GM21390 (cell line): ENCODE data around the gene SYT3.

ENCODE experiments used
- ATAC-seq: cut with Tn5 transposase; IDR thresholded peaks from one replicate; pipeline ENCODE4 v1.9.1; 2021; ENCODE audit not compliant: unreplicated experiment

The SYT3 gene

GRCh38 chr19:50639121-50640112 lies at the start of gene SYT3:
TSS of gene SYT3 (minus strand) at chr19:50639881. CDS start at chr19:50637411, 2,470 bp downstream.
- no peak for ATAC-seq

DNA sequence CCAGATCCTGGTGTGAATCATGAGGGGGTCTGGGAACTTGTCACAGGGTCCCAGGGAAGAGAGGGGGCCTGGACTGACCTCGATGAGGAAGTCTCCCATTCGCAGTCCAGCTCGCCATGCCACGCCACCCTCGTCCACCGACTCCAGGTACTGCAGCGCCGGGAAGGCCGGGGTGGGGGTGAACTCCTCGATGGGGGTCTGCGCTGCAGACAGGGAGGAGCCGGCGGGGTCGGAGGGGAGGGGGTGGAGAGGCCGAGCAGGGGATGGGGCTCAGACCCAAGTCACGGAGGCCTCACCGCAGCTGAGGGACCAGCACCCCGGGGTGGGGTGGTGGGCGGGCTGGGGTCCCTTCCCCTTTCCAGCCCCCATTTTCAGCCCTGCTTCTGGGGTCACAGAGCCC lies 49.1 kb upstream of the SYT3 start:
- no peak for ATAC-seq

DNA sequence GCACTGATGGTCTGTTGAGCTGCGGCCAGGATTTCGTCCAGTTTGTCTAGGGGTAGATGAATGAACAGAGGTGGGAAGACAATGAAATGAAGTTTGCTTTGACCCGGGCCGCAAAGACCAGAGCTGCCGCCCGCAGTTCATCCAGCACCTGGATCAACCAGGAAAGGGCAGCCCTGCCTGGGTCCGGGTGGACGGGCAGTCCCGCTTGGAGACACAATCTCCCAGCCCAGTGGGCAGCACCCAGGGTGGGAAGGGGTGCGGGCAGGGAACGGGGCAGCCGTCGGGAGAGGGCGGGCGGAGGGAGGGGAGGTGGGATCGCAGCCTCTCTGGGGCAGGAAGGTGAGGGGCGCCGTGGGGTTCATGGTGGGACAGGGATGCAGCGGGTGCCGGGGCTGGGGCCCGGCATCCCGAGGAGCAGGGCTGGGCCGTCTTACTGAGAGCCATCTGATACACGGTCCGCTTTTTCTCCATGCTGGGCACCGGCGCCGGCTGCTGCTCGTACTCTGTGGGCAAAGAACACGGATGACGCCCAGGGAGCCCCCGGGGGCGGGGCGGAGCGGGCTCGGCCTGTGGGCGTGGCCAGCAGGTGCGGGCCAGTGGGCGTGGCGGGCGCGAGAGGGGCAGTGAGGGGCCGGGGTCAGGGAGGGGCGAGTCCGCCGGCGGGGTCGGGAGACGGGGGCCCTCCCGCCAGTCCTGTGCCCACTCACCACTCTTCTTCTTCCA lies 46.8 kb upstream of the SYT3 start:
- no peak for ATAC-seq

GRCh38 chr19:50679177-50680125 lies 39.8 kb upstream of the SYT3 start:
- ATAC-seq, result peak; percentile 67

DNA sequence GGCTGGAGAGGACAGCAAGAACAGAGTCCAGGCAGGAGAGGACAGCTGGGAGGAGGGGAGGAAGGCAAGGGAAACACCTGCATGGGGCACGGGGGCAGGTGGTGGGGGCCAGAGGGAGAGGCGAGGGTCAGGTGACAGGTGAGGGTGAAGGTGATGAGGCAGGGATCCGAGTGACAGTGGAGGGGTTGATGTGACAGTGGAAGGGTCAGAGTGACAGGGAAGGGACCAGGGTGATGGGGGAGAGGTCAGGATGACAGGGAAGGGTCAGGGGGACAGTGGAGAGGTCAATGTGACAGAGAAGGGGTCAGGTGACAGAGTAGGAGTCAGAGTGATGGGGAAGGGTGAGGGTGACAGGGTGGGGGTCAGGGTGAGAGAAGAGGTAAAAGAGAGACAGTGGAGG lies 38.6 kb upstream of the SYT3 start:
- ATAC-seq, result no peak

GRCh38 chr19:50677636-50678035 lies 38.0 kb upstream of the SYT3 start:
- ATAC-seq, result no peak

DNA sequence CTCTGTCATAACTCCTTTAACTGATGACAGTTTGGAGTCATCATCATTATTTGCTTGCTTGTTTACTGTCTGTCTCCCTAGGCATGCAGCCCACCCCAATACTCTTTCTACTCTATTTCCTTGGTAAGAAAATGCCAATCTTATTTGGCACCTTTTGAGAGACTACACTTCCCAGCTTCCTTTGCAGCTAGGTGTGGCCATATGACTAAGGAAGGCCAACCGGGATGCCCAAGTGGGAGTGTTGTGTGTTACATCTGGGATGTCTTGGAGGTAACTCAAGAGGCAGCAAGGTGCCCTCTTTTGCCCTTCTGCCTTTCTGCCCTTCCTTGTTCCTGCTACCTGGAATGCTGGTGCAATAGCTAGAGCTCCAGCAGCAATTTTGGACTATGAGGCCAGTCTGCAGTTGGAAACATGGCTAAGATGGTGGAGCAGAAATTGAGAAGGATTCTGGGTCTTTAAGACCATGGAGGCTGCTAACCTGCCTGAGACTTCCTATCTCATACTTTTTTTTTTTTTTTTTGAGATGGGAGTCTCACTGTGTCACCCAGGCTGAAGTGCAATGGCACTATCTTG lies 37.0 kb upstream of the SYT3 start:
- no peak for ATAC-seq

DNA sequence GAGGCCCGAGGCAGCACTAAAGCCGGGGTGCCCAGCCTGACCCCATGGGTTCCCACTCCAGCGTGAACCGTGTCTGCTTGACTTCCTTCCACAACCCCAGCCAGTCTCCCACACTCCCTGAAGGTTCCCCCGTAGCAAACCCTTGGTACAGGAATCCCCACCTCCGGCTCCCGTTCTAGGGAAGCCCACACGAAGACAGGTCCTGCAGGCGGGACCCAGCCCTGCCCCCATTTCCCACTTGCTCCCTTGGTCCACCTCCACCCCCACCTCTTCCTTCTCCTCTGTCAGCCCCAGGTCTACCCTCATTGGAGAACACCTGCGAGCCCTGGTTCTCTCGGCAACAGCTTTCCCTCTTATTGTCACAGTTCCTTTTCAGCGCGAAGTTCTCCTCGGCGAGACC lies 33.4 kb upstream of the SYT3 start:
- ATAC-seq, result no peak

GRCh38 chr19:50670102-50670380 lies 30.4 kb upstream of the SYT3 start:
- ATAC-seq, result no peak

DNA sequence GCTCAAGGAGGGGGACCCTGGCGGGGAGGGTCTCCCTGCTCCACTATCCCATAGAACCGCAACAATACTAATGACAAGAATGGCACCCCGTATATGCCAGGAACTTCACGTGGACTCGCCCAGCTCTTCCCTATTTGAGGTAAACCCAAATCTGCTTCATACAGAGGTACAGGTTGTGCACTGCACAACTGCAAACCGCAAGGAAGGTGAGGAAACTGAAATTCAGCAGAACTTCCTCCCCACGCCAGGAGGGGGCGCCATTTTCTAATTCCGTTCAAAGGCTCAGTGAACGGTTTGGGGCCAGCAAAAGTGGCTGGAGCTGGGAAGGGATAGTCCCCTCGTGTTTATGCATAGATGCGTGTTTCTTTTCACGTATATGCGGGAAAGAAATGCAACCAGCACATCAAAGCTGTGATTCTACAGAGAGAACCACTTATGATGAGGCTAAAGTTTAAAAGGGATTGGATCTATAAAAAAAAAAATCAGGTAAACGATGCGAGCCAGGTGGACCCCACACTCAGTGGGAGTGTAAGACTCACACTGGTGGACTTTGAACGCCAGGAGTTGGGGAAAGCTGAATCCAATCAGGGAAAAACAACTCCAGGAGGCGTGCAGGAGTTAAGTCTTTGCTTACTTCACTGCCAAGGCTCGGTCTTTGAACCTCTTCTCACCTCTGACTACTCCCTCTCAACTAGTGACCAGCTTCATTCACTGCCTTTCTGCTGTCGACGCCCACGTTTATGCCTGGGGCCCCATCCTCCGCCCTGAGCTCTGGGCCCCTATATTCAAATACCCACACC lies 29.8 kb upstream of the SYT3 start:
- no peak for ATAC-seq

- ATAC-seq, result no peak
Measured at GRCh38 chr19:50668879-50669278, 29.2 kb upstream of the SYT3 start.

- no peak for ATAC-seq
Measured at GRCh38 chr19:50668416-50668815, 28.7 kb upstream of the SYT3 start.

- ATAC-seq, result no peak
Measured at GRCh38 chr19:50667759-50668231, 28.1 kb upstream of the SYT3 start.

DNA sequence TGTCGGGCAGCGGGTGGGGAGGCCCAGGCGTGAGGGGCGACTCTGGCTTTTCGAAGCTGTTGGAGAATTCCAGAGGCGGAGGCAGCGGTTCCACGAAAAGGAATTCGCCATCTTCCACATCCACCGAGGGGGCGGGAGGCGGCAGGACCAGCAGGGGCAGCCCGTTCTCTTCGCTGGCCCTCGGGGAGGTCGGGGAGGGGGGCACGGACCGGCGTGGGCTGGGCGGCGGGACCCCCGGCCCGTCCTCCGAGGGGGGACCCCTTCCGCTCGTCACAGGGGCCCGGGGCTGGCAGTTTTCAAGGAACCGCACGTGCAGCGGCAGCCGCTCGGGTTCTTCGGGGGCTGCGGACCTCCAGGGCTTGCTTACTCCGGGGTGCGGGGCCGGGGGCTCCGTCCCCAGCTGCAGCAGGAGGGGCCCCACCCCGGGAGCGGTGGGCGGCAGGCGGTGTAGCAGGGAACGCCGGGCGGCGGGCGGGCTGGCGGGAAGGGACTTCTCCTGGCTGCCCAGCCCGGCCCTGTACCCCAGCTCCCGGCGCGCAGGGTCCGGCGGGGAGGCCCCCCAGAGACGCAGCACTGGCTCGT lies 27.6 kb upstream of the SYT3 start:
- no peak for ATAC-seq

- ATAC-seq, result no peak
Measured at GRCh38 chr19:50666346-50667176, 26.9 kb upstream of the SYT3 start.

- ATAC-seq, result no peak
Measured at GRCh38 chr19:50664204-50664603, 24.5 kb upstream of the SYT3 start.

DNA sequence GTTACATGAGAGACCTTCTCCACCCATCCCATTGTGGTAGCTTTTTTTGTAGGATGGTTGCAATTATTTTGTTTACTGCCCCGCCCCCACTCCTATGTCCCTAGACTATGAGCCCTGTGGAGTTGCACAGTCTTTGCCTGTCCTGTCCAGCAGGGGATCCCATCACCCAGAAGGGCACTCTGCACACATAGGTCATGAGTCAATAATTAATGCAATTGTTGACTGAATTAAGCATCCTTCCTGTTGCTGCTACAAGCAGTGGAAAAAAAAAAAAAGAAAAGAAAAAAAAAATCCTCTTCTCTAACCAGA lies 23.8 kb upstream of the SYT3 start:
- no peak for ATAC-seq

- no peak for ATAC-seq
Measured at GRCh38 chr19:50662651-50663481, 23.2 kb upstream of the SYT3 start.
